PC-9 (cell line): ENCODE data around the gene HTRA3. TPM values are rescaled to one million over a fixed set of nuclear protein-coding genes. Genes with fewer than 3 reads are reported as not detected.
A peak's percentile ranks its signal among the peaks of the same experiment; 100 is the strongest.

ENCODE experiments used
- BruUV-seq: library from RNA; stranded (reverse); fragments of 400-500 nt; replicated peaks from 2 replicates; lab custom pipeline; 2021; lab: Mats Ljungman, UMichigan
- CTCF ChIA-PET: fragments of 300-600 bp; sonication (Branson Sonifier 250); formaldehyde crosslinking; loops from one replicate; lab custom pipeline; 2022; ENCODE audit warnings: antibody characterized with exemption; lab: Charles Lee
- POLR2A ChIA-PET: fragments of 300-600 bp; sonication (Branson Sonifier 250); formaldehyde crosslinking; loops from one replicate; lab custom pipeline; 2022; ENCODE audit warnings: antibody characterized with exemption; ENCODE audit not compliant: unreplicated experiment; lab: Charles Lee
- DNase-seq, 2 experiments: peaks; one replicate each; pipeline versions ENCODE4 v3.0.0 to v3.0.0-alpha.2; 2015 to 2022; ENCODE audit warnings: mixed read lengths in 1 of 2
- H2AFZ ChIP-seq: fragments of 200-600 bp; sonication (generic); 2 replicates; pipeline ENCODE4 v1.8.1; 2017; ENCODE audit warnings: antibody characterized with exemption
- H3F3A ChIP-seq: fragments of 200-600 bp; sonication (generic); 2 replicates; pipeline ENCODE4 v1.8.1; 2017; ENCODE audit warnings: antibody characterized with exemption, mild to moderate bottlenecking, low read depth; ENCODE audit not compliant: insufficient read depth
- H3K27ac ChIP-seq: fragments of 200-600 bp; sonication (generic); 2 replicates; pipeline ENCODE4 v1.6.1; 2016; ENCODE audit warnings: mixed run types
- H3K27me3 ChIP-seq: fragments of 200-600 bp; sonication (generic); 2 replicates; pipeline ENCODE4 v1.6.1; 2016; ENCODE audit warnings: low read depth, mixed run types; ENCODE audit not compliant: insufficient read depth
- H3K36me3 ChIP-seq: fragments of 200-600 bp; sonication (generic); 2 replicates; pipeline ENCODE4 v1.6.1; 2016; ENCODE audit warnings: low read depth, mixed run types
- H3K4me1 ChIP-seq: fragments of 200-600 bp; sonication (generic); replicated peaks from 2 replicates; pipeline ENCODE4 v1.6.1; 2016; ENCODE audit warnings: mixed run types; ENCODE audit not compliant: insufficient read depth
- H3K4me2 ChIP-seq: fragments of 200-600 bp; sonication (generic); 2 replicates; pipeline ENCODE4 v1.6.1; 2017; ENCODE audit warnings: mixed run types
- H3K4me3 ChIP-seq: fragments of 200-600 bp; sonication (generic); 2 replicates; pipeline ENCODE4 v1.6.1; 2016; ENCODE audit warnings: mixed run types
- H3K79me2 ChIP-seq: fragments of 200-600 bp; sonication (generic); 2 replicates; pipeline ENCODE4 v1.6.1; 2017; ENCODE audit warnings: low read depth, mixed run types
- H3K9me2 ChIP-seq: fragments of 200-600 bp; sonication (generic); 2 replicates; pipeline ENCODE4 v1.8.1; 2017; ENCODE audit warnings: mild to moderate bottlenecking; ENCODE audit not compliant: insufficient read depth
- H3K9me3 ChIP-seq: fragments of 200-600 bp; sonication (generic); 2 replicates; pipeline ENCODE4 v1.8.1; 2016; ENCODE audit warnings: low read depth; ENCODE audit not compliant: insufficient read depth
- H4K20me1 ChIP-seq: fragments of 200-600 bp; sonication (generic); 2 replicates; pipeline ENCODE4 v1.8.1; 2017; ENCODE audit not compliant: insufficient read depth
- EZH2 ChIP-seq: fragments of 200-600 bp; sonication (generic); IDR thresholded peaks from 2 replicates; pipeline ENCODE4 v1.8.0; 2017; ENCODE audit warnings: antibody characterized with exemption, low read depth
- intact Hi-C: fragments of 100-400 bp; cut with micrococcal nuclease; formaldehyde crosslinking; loops from one replicate; pipeline ENCODE4 v1.10.0; 2022; ENCODE audit not compliant: unreplicated experiment
- total RNA-seq: library from RNA; stranded (reverse); gene quantifications from 2 replicates; pipeline ENCODE4 v1.2.3, GENCODE V29; 2021
- TF ChIP-seq, protein P1 (sequence below): fragments of 200-600 bp; sonication (generic); conservative IDR thresholded peaks from 2 replicates; pipeline ENCODE4 v1.6.1; 2017; ENCODE audit warnings: mixed run types, antibody characterized with exemption, mild to moderate bottlenecking, moderate library complexity

Gene HTRA3
- total RNA-seq, 1 experiment from 2014 or later, result 14.1 TPM

- DNase-seq, result peak in 1 of 2 experiments; percentile 53
- Histone ChIP-seq H3K27me3 (no peaks in the 10 kb centered on the region), H3K4me2 (no peak overlapping the region), H3K4me3 (no peak overlapping the region), H2AFZ (no peak overlapping the region), H3K4me1 (peaks cover 9% of the 10 kb centered on the region; the same call in 1 of the 2 replicates), H3K9me3 (no peaks in the 10 kb centered on the region), H4K20me1 (no peaks in the 10 kb centered on the region), H3F3A (peaks cover 5% of the 10 kb centered on the region; the same call in 1 of the 2 replicates), H3K36me3 (no peaks in the 10 kb centered on the region), H3K27ac (no peak overlapping the region), H3K79me2 (no peaks in the 10 kb centered on the region), H3K9me2 (no peaks in the 10 kb centered on the region)
- no TSS peak for BruUV-seq
- TF ChIP-seq EZH2, result no peak
- TF ChIP-seq, protein P1, sequence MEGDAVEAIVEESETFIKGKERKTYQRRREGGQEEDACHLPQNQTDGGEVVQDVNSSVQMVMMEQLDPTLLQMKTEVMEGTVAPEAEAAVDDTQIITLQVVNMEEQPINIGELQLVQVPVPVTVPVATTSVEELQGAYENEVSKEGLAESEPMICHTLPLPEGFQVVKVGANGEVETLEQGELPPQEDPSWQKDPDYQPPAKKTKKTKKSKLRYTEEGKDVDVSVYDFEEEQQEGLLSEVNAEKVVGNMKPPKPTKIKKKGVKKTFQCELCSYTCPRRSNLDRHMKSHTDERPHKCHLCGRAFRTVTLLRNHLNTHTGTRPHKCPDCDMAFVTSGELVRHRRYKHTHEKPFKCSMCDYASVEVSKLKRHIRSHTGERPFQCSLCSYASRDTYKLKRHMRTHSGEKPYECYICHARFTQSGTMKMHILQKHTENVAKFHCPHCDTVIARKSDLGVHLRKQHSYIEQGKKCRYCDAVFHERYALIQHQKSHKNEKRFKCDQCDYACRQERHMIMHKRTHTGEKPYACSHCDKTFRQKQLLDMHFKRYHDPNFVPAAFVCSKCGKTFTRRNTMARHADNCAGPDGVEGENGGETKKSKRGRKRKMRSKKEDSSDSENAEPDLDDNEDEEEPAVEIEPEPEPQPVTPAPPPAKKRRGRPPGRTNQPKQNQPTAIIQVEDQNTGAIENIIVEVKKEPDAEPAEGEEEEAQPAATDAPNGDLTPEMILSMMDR, result no peak
- intact Hi-C loops, result no loop called here
- CTCF ChIA-PET, result no interaction called here
- POLR2A ChIA-PET, result interaction anchor here (0.6 kb wide), 2 partner anchors 15 to 379 kb away, joined by 3 read pairs; no protein-coding TSS in a partner anchor
Measured at GRCh38 chr4:8221476-8221875, 48.1 kb upstream of the HTRA3 start.

DNA sequence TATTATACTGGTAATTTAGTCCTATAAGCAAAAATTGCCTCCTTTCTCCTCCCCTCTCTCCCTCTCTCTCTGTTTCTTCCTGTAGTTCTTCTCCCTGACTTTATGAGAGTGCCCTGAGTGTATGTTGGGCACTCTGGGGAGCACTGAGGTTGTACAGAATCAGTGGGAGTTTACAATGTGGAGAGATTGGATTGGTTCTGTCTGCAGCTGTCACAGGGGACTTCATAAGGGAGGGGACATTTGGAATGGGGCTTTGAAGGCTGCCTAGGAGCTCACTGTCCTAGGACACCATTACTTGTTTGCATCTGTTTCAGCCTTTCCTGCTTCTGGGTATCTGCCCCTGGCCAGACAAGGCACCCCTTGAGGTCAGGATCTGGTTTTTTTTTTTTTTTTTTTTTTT is 47.6 kb upstream of the HTRA3 start:
- intact Hi-C loops, result no loop called here
- Histone ChIP-seq H3K4me3 (no peak overlapping the region), H3K4me1 (peaks cover 9% of the 10 kb centered on the region; the same call in 1 of the 2 replicates), H3K36me3 (no peaks in the 10 kb centered on the region), H2AFZ (no peak overlapping the region), H3K27me3 (no peaks in the 10 kb centered on the region), H3K4me2 (no peak overlapping the region), H3F3A (peaks cover 5% of the 10 kb centered on the region; the same call in 1 of the 2 replicates), H3K9me3 (no peaks in the 10 kb centered on the region), H3K9me2 (no peaks in the 10 kb centered on the region), H3K79me2 (no peaks in the 10 kb centered on the region), H3K27ac (no peak overlapping the region), H4K20me1 (no peaks in the 10 kb centered on the region)
- CTCF ChIA-PET, result no interaction called here
- BruUV-seq, result no TSS peak
- DNase-seq, result no peak
- POLR2A ChIA-PET, result interaction anchor here (0.6 kb wide), 2 partner anchors 14 to 379 kb away, joined by 3 read pairs; no protein-coding TSS in a partner anchor
- TF ChIP-seq EZH2, result no peak
- TF ChIP-seq, protein P1, result no peak

GRCh38 chr4:8222609-8223388 is 46.8 kb upstream of the HTRA3 start:
- POLR2A ChIA-PET, result no interaction called here
- CTCF ChIA-PET, result no interaction called here
- H3K4me1 ChIP-seq, result peaks cover 9% of the 10 kb centered on the region
- H3K9me2 ChIP-seq, result no peaks in the 10 kb centered on the region
- H3K27ac ChIP-seq, result no peak overlapping the region
- no peak overlapping the region for H3K4me2 ChIP-seq
- peaks cover 5% of the 10 kb centered on the region; the same call in 1 of the 2 replicates for H3F3A ChIP-seq
- no peaks in the 10 kb centered on the region for H3K27me3 ChIP-seq
- no peaks in the 10 kb centered on the region for H4K20me1 ChIP-seq
- no peaks in the 10 kb centered on the region for H3K9me3 ChIP-seq
- H3K4me3 ChIP-seq, result no peak overlapping the region
- TF ChIP-seq, protein P1, result no peak
- TF ChIP-seq EZH2, result no peak
- BruUV-seq, result no TSS peak
- no peaks in the 10 kb centered on the region for H3K36me3 ChIP-seq
- no peaks in the 10 kb centered on the region for H3K79me2 ChIP-seq
- intact Hi-C loops, result no loop called here
- H2AFZ ChIP-seq, result no peak overlapping the region
- DNase-seq, result no peak
